Amniotic stem cell (primary cell): Measurements from ENCODE around the gene SLC6A3.
"Not testable (repeated sequence)": the region's sequence is repeated elsewhere in the genome, so short reads cannot be mapped to it uniquely, and the experiment has no call there.

Source experiments
- DNase-seq: peaks from one replicate; lab custom pipeline; 2025; lab: John Stamatoyannopoulos, UW

SLC6A3 gene

GRCh38 chr5:1387059-1387755 lies 58.0 kb downstream of the SLC6A3 start:
- no peak for DNase-seq

GRCh38 chr5:1386274-1386717 lies 58.9 kb downstream of the SLC6A3 start:
- no peak for DNase-seq

- DNase-seq, result no peak
Measured at GRCh38 chr5:1385395-1386273, 59.6 kb downstream of the SLC6A3 start.

GRCh38 chr5:1384521-1384920 lies 60.7 kb downstream of the SLC6A3 start:
- DNase-seq, result no peak

- no peak for DNase-seq
Measured at GRCh38 chr5:1383886-1384401, 61.3 kb downstream of the SLC6A3 start.

- no peak for DNase-seq
Measured at GRCh38 chr5:1383344-1383743, 61.9 kb downstream of the SLC6A3 start.

- DNase-seq, result no peak
Measured at GRCh38 chr5:1382248-1382700, 63.0 kb downstream of the SLC6A3 start.

- DNase-seq, result no peak
Measured at GRCh38 chr5:1381370-1382247, 63.6 kb downstream of the SLC6A3 start.

GRCh38 chr5:1380910-1381309 lies 64.3 kb downstream of the SLC6A3 start:
- DNase-seq, result no peak

GRCh38 chr5:1380011-1380817 lies 65.0 kb downstream of the SLC6A3 start:
- no peak for DNase-seq

GRCh38 chr5:1378866-1379659 lies 66.2 kb downstream of the SLC6A3 start:
- no peak for DNase-seq

GRCh38 chr5:1378096-1378495 lies 67.1 kb downstream of the SLC6A3 start:
- no peak for DNase-seq

GRCh38 chr5:1376981-1377380 lies 68.3 kb downstream of the SLC6A3 start:
- no peak for DNase-seq

GRCh38 chr5:1375871-1376810 lies 69.1 kb downstream of the SLC6A3 start:
- DNase-seq, result no peak

- DNase-seq, result no peak
Measured at GRCh38 chr5:1374679-1375055, 70.6 kb downstream of the SLC6A3 start.

- DNase-seq, result no peak
Measured at GRCh38 chr5:1374030-1374678, 71.1 kb downstream of the SLC6A3 start.

GRCh38 chr5:1371972-1372342 lies 73.3 kb downstream of the SLC6A3 start:
- DNase-seq, result not testable (repeated sequence)

- no peak for DNase-seq
Measured at GRCh38 chr5:1371218-1371971, 73.8 kb downstream of the SLC6A3 start.
